ENCODE results near the gene EPHB1.

- TF ChIP-seq CTCF (IDR thresholded peaks at IDR 0.05): no peak
- TF ChIP-seq POLR2A (IDR thresholded peaks at IDR 0.05): no peak
- TF ChIP-seq EP300 (IDR thresholded peaks at IDR 0.05; ENCODE audit: low read depth): no peak
- TF ChIP-seq POLR2AphosphoS5 (IDR thresholded peaks at IDR 0.05): no peak
Measured at GRCh38 chr3:135161425-135161824, 366.4 kb downstream of the EPHB1 start.

All from transverse colon (tissue), 4 donors.